HG03457 (cell line): ENCODE data around the gene MZT1.
"Not testable (repeated sequence)": the region's sequence is repeated elsewhere in the genome, so short reads cannot be mapped to it uniquely, and the experiment has no call there.

Source experiments
- ATAC-seq: cut with Tn5 transposase; IDR thresholded peaks from one replicate; pipeline ENCODE4 v1.9.1; 2021; ENCODE audit warnings: moderate number of reproducible peaks; ENCODE audit not compliant: unreplicated experiment

Gene MZT1, protein sequence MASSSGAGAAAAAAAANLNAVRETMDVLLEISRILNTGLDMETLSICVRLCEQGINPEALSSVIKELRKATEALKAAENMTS

DNA sequence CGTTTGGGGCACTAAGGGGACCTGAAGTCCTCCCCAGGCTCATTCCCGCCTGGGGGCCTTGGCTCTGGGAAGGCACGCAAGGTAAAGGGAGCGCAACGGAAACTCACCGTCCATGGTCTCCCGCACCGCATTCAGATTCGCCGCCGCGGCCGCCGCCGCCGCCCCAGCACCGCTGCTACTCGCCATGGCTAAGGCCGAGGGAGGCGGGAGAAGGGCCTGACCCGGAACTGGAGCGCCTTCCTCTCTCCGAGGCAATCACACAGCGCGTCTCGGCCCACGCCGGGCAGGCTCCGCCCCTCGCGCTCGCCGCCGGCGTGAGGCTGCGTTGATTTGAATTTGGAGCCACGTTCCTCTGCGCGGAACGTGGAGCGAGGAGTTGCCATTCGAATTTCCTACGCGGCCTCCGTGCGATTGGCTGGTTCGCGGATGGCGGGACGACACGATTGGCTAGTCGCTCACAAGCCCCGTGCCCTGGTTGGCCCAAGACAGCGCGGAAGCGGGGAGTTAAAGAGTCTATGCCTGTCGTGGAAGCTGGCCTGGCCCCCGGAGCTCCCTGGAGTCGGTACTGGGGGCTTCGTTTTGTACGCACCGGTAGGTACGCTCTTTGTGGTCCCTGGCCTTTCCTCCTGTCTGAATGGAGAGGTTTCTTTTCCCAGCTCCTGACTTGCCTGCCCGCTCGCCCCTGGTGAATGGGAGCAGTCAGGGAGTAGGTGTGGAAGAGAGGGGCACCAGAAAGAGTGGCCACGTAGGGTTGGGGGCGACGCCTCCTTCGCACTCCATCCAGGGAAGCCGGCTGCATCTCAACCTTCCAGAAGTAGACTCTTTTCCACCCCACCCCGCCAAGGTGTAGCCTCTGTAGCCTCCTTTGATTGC is at the start of gene MZT1, which contains the start of gene BORA:
Gene MZT1, minus strand, starts transcription at position 213 of the 873 bp plus-strand sequence. Its CDS starts 27 bp downstream, at position 186.
Gene BORA, plus strand, starts transcription at position 507 of the 873 bp plus-strand sequence. CDS start 1,018 bp downstream, outside the sequence.
- peak; percentile 95 for ATAC-seq

GRCh38 chr13:72774019-72774418 is 46.6 kb upstream of the MZT1 start:
- no peak for ATAC-seq

GRCh38 chr13:72763411-72763810 is 36.0 kb upstream of the MZT1 start:
- no peak for ATAC-seq

GRCh38 chr13:72760189-72760588 is 32.8 kb upstream of the MZT1 start:
- no peak for ATAC-seq

- ATAC-seq: no peak
Measured at GRCh38 chr13:72757792-72758535, 30.5 kb upstream of the MZT1 start.

- ATAC-seq: no peak
Measured at GRCh38 chr13:72754111-72754510, 26.7 kb upstream of the MZT1 start.

GRCh38 chr13:72751220-72751619 is 23.8 kb upstream of the MZT1 start:
- no peak for ATAC-seq

GRCh38 chr13:72745260-72745659 is 17.8 kb upstream of the MZT1 start:
- ATAC-seq: no peak

DNA sequence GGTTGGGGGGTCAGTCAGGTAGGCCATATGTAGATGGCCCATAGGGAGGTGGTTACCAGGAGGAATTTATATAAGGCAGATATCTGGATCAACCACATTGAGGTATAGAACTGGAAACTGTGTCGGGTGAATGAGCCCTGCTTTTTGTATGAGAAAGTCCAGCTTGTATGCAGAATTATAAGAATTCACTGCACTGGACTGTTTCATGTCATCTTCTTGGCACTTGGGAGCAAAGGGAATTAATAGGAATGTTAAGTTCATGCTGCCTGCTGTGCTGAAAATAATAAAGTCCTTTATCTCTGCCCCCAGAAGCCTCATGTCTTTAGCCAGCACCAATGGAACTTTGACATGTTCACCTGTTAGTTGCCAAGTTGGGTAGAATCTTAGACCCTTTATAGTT is 12.6 kb upstream of the MZT1 start:
- ATAC-seq: no peak

DNA sequence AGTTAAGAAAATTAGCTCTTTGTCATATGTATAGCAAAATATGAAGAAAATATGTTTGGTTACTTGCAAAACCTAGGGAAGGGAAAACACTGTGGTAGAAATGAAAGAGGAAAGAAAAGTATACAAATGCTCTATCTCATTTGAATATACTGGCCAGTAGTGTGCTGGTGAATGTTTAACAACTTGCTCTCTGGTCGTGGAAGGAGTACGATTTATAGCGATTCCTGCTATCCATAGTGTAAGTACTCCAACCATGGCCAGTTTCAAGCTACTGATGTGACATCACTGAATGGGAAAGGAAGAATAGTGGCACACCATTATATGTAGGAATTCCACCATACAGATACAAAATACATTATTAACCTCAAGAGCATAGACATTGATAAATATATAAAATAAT is 9.6 kb upstream of the MZT1 start:
- ATAC-seq: no peak

- no peak for ATAC-seq
Measured at GRCh38 chr13:72728290-72728605, 819 bp upstream of the MZT1 start.

DNA sequence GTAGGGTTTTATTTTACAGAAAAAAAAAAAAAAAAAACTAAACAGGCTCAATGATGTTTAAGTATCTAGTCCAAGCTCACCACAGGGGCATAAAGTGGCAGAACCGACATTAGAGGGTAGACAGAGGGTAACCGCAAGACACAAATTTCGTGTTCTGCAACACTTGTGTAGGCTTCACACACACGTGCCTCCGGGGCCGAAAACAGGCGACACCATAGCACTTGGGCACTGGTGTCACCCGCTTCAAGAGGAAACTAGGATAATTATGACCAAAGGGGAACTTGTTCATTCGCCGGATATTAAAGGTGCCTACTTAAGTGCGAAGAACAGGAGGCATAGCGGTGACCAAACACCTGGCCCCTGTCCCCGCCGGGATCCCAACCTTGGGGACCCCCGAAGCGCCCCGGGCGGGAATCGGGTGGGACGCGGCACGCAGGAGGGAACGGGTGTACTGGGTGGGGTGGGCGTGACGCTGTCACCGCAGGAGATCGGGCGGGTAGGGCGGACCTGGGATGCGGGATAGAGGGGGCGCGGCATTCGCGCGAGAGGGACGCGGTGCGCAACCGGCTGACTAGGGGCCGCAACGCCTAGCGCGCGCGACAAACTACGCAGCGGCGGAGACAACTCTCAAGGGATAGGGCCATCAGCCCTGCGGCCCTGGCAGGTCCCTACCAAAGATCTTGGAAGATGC is 558 bp downstream of the MZT1 start:
- ATAC-seq: peak; percentile 13

DNA sequence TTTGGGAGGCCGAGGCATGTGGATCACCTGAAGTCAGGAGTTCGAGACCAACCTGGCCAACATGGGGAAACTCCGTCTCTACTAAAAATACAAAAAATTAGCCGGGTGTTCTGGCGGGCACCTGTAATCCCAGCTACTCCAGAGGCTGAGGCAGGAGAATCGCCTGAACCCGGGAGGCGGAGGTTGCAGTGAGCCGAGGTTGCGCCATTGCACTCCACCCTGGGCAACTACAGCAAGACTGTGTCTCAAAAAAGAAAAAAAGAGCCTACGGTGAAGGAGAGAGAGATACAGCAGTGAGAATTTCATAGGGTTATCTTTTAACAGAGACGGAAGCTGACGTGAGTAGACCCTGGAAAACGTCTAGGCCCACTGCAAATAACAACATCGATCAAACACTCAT is 1.2 kb downstream of the MZT1 start:
- not testable (repeated sequence) for ATAC-seq

DNA sequence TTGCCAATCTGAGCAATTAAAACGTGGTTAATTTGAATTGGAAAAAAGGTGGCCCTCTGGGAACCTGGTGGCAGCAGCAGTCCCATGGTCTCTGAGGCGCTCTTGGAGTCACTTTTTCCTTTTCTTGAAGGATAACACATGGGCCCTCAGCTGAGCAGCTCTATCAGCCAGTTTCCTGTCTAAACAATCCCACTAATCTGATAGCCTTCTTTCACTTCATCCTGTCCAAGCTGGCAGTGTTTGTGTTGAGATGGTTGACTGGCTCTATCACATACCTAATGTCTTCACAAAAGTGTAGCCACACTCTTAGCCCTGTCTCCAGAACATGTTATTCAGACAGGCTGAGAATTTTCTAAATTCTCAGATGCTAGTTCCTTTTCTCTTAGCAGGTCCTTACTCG is 10.7 kb downstream of the MZT1 start:
- ATAC-seq: no peak

DNA sequence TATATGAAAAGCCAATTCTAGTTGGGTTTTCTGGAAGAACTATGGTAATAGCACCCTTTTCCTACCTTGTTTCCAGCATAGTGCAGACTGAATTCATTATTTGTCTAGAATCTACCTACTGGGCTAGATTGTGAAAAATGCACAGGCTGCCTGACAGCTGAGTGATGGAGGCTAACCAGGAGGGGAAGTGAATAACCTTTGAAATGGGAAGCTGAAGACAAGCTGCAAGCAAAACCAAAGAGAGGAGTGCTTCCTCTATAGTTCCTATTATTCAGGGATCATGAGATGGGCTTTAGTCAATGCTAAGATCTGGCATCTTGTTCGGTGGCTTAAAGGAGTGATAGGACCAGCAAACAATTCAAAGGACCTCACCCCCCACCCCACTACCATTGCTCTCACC is 26.9 kb downstream of the MZT1 start:
- no peak for ATAC-seq

- no peak for ATAC-seq
Measured at GRCh38 chr13:72698164-72698563, 29.3 kb downstream of the MZT1 start.

GRCh38 chr13:72696579-72696978 is 30.9 kb downstream of the MZT1 start:
- no peak for ATAC-seq

DNA sequence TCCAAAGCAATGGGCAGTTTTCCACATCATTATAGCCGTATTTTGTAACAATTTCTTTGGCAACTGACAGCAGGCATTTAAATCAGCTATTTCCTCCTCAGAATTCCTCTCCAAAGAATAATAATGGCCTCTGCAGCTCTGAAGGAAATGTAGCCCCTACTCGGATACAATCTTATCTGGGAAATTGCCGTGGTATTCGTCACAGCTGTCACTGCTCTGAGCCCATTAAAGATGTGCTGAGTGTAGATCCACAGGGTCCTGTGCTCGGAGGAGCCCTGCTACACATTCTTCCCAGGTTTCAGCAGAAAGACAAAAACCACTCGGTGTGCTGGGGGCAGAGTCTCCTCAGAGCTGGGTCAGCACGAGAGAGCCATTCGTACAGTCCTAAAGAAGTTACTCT is 33.1 kb downstream of the MZT1 start:
- ATAC-seq: no peak

GRCh38 chr13:72693832-72694231 is 33.6 kb downstream of the MZT1 start:
- no peak for ATAC-seq

GRCh38 chr13:72692884-72693514 is 34.4 kb downstream of the MZT1 start:
- no peak for ATAC-seq

DNA sequence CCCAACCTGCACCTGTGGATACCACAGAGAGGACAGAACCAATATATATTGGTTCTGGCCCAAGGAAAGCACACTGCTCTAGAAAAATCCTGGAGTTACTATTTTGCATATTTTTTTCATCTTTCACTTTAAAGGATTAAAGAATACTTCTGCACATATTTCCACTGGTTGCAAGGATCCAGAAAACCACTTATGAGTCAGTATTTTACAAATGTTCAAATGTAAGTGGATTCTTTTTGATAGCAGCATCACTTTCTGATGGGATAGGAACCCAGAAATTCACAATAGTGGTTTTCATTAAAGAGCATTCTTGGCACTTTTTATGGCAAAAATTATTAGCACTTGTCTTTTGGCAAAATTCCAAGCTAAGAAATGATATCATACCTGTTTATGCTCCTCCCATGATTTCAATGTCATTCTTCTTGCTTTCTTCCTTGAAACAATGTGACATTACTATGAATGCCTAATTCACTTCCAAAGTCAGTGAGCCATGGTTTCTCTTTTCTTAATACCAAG is 38.2 kb downstream of the MZT1 start:
- ATAC-seq: no peak
